Fibroblast of the aortic adventitia (primary cell): ENCODE measurements around the gene PKP2. TPM values are rescaled to one million over a fixed set of nuclear protein-coding genes. Genes with fewer than 3 reads are reported as not detected.
"Not testable (repeated sequence)": the region's sequence is repeated elsewhere in the genome, so short reads cannot be mapped to it uniquely, and the experiment has no call there.

ENCODE experiments used
- DNase-seq: peaks from one replicate; pipeline ENCODE4 v3.0.0-alpha.2; 2010; ENCODE audit warnings: low read depth
- H3K4me3 ChIP-seq: 2 replicates; pipeline ENCODE4 v1.5.1; 2011; ENCODE audit warnings: low read depth, mild to moderate bottlenecking, control low read depth, low read length, moderate library complexity
- total RNA-seq: library from RNA; depleted of rRNA; stranded (reverse); fragments of >200 nt; gene quantifications from 2 replicates; pipeline ENCODE4 v1.2.3, GENCODE V29; 2012; ENCODE audit warnings: low replicate concordance
- TF ChIP-seq, protein P1 (sequence below): IDR thresholded peaks from 2 replicates; pipeline ENCODE4 v1.5.1; 2011; ENCODE audit warnings: mild to moderate bottlenecking, low read length, control low read depth, inconsistent platforms; ENCODE audit not compliant: insufficient read depth

PKP2 gene
- total RNA-seq, 1 donor = 0.45 TPM

DNA sequence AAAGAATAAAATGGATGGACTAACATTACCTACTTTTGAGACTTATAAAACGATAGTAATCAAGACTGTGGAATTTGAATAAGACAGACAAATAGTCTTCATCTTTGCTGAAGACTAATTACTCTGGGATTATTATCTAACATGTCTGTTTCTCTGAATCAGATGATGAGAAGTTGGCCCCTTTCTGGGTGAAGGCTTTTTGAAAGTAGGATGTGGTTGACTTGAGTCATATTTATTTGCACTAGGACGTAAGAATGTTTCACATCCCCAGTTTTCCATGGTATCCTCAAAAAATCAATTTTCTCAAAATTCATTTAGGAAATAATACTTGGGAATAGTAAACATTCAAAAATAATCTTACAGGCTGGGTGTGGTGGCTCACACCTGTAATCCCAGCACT, 31.8 kb downstream of the PKP2 start:
- TF ChIP-seq, protein P1, sequence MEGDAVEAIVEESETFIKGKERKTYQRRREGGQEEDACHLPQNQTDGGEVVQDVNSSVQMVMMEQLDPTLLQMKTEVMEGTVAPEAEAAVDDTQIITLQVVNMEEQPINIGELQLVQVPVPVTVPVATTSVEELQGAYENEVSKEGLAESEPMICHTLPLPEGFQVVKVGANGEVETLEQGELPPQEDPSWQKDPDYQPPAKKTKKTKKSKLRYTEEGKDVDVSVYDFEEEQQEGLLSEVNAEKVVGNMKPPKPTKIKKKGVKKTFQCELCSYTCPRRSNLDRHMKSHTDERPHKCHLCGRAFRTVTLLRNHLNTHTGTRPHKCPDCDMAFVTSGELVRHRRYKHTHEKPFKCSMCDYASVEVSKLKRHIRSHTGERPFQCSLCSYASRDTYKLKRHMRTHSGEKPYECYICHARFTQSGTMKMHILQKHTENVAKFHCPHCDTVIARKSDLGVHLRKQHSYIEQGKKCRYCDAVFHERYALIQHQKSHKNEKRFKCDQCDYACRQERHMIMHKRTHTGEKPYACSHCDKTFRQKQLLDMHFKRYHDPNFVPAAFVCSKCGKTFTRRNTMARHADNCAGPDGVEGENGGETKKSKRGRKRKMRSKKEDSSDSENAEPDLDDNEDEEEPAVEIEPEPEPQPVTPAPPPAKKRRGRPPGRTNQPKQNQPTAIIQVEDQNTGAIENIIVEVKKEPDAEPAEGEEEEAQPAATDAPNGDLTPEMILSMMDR = no peak
- DNase-seq = no peak
- H3K4me3 ChIP-seq = no peak overlapping the region

DNA sequence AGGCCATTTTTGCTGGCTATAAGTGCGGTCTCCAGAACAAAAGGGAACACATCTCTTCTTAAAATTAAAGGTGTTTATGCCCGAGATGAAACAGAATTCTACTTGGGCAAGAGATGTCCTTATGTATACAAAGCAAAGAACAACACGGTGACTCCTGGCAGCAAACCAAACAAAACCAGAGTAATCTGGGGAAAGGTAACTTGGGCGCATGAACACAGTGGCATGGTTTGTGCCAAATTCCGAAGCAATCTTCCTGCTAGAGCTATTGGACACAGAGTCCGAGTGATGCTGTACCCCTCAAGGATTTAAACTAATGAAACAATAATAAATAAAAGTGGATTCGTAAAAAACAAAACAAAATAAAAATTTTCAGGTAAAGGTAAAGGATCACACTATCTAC, 33.4 kb downstream of the PKP2 start:
- no peak for DNase-seq
- TF ChIP-seq, protein P1 = no peak
- no peak overlapping the region for H3K4me3 ChIP-seq

DNA sequence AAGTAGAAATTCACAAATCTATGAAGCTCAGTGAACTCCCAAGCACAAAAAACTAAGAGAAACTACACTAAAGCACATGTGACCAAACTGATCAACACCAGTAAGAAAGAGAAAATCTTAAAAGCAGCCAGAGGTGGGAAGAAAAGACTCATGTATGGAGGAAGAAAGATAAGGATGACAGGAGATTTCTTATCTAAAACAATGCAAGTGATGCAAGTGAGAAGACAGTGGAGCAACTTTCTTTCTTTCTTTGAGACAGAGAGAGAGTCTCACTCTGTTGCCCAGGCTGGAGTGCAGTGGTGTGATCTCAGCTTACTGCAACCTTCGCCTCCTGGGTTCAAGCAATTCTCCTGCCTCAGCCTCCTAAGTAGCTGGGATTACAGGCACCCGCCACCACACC, 34.9 kb downstream of the PKP2 start:
- not testable (repeated sequence) for H3K4me3 ChIP-seq, DNase-seq

DNA sequence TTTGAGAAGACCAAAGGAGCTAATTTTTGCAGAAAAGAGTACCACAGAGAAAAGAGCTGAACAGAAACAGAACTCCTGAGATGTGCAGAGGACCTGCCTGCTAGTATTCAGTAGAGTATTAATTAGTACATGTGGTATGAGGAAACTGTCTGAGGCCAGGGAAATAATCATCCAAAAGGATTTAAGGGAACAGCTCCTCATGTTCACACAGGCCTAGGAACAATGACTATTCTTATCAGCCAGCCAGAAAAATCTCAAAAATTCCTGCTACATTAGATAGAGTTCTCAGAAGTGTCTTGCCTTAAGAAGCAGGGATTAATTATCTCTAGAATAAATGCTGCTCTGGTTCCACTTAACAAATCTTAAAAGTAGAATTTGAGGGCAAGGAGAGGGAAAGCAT, 36.4 kb downstream of the PKP2 start:
- TF ChIP-seq, protein P1 = no peak
- no peak for DNase-seq
- H3K4me3 ChIP-seq = no peak overlapping the region

DNA sequence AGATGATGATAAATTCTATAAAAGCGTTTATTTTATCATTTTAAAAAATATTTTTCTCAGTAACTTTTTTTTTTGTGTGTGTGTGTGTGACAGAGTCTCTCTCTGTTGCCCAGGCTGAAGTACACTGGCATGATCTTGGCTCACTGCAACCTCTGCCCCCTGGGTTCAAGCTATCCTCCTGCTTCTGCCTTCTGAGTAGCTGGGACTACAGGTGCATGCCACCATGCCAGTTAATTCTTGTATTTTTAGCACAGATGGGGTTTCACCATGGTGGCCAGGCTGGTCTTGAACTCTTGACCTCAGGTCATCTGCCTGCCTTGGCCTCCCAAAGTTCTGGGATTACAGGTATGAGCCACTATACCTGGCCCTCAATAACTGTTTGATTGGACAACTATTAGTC, 37.2 kb downstream of the PKP2 start:
- DNase-seq = no peak
- no peak overlapping the region for H3K4me3 ChIP-seq
- TF ChIP-seq, protein P1 = no peak

DNA sequence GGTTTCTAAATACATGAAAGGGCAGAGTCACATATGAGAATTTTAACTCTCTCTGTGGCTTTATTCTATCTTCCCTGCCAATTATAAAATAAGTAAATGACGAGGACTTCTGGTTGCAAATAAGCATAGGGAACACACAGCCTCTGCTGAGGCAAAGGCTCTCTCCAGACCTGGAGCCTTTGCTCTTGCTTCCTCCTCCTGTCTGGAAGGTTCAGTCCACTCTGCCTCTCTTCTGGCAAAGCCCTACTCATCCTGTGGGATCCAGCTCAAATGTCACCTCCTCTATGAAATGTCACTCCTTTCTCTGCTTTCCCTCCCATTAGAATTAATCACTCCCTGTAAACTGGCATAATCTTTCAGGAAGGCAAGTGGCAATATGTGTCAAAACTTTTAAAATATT, 41.9 kb downstream of the PKP2 start:
- H3K4me3 ChIP-seq = no peak overlapping the region
- DNase-seq = no peak
- TF ChIP-seq, protein P1 = no peak

DNA sequence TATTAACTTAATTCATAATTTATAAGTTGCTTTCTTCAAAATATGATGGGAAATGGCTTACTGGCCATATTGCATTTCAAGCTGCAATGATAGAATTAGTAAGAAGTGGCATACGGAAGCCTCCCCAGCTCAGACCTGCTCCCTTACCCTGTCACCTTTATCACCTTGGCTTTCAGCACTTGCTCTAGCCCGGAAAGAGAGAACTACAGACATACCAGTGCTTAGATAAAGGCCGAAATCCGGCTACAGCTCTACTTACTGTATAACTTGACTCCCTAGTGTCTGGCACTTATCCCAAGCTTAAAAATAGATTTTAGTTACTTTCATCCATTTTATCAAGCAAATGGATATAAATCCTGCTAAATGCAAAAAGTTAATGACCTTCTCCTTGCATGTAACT, 42.5 kb downstream of the PKP2 start:
- no peak for DNase-seq
- no peak overlapping the region for H3K4me3 ChIP-seq
- TF ChIP-seq, protein P1 = no peak
